A673 (cell line): ENCODE measurements around the gene PAX5. TPM values are rescaled to one million over a fixed set of nuclear protein-coding genes. Genes with fewer than 3 reads are reported as not detected.

Source experiments
- BruUV-seq: library from RNA; stranded (reverse); fragments of 400-500 nt; replicated peaks from 2 replicates; lab custom pipeline; 2021; lab: Mats Ljungman, UMichigan
- CTCF ChIA-PET: fragments of 300-600 bp; sonication (Branson Sonifier 250); formaldehyde crosslinking; loops from one replicate; lab custom pipeline; 2022; ENCODE audit warnings: antibody characterized with exemption; lab: Charles Lee
- POLR2A ChIA-PET: fragments of 300-600 bp; sonication (Branson Sonifier 250); formaldehyde crosslinking; loops from one replicate; lab custom pipeline; 2022; ENCODE audit warnings: antibody characterized with exemption; ENCODE audit not compliant: low non-redundant PET; lab: Charles Lee
- DNase-seq: peaks from one replicate; pipeline ENCODE4 v3.0.0-alpha.2; 2015; ENCODE audit warnings: low spot score
- H3K27ac ChIP-seq: fragments of 200-600 bp; sonication (generic); 2 replicates; pipeline ENCODE4 v1.5.1; 2016; ENCODE audit warnings: mixed run types, low read depth, mild to moderate bottlenecking, mixed read lengths, antibody characterized with exemption, low read length; ENCODE audit not compliant: poor library complexity, severe bottlenecking
- H3K27me3 ChIP-seq: fragments of 200-600 bp; sonication (generic); replicated peaks from 2 replicates; pipeline ENCODE4 v1.6.1; 2017; ENCODE audit warnings: mixed run types, low read depth, mild to moderate bottlenecking, mixed read lengths, antibody characterized with exemption, low read length; ENCODE audit not compliant: insufficient read depth, poor library complexity
- H3K36me3 ChIP-seq: fragments of 200-600 bp; sonication (generic); 2 replicates; pipeline ENCODE4 v1.6.1; 2016; ENCODE audit warnings: mixed run types, mild to moderate bottlenecking, mixed read lengths, antibody characterized with exemption, low read length; ENCODE audit not compliant: insufficient read depth, poor library complexity, severe bottlenecking
- H3K4me1 ChIP-seq: fragments of 200-600 bp; sonication (generic); 2 replicates; pipeline ENCODE4 v1.6.1; 2017; ENCODE audit warnings: mixed run types, mild to moderate bottlenecking, mixed read lengths, antibody characterized with exemption, low read length; ENCODE audit not compliant: insufficient read depth, poor library complexity, severe bottlenecking
- H3K4me3 ChIP-seq: fragments of 200-600 bp; sonication (generic); 2 replicates; pipeline ENCODE4 v1.5.1; 2016; ENCODE audit warnings: low read depth, mixed run types, mild to moderate bottlenecking, mixed read lengths, low read length; ENCODE audit not compliant: poor library complexity, severe bottlenecking
- H3K9me3 ChIP-seq: fragments of 200-600 bp; sonication (generic); 2 replicates; pipeline ENCODE4 v1.6.1; 2016; ENCODE audit warnings: mixed run types, low read depth, mild to moderate bottlenecking, mixed read lengths, antibody characterized with exemption, low read length; ENCODE audit not compliant: poor library complexity, severe bottlenecking
- EZH2 ChIP-seq: fragments of 200-600 bp; sonication (generic); IDR thresholded peaks from 2 replicates; pipeline ENCODE4 v1.6.1; 2017; ENCODE audit warnings: borderline replicate concordance, low read depth, mild to moderate bottlenecking, mixed read lengths, antibody characterized with exemption, low read length; ENCODE audit not compliant: poor library complexity, severe bottlenecking
- intact Hi-C: fragments of 100-400 bp; cut with micrococcal nuclease; formaldehyde crosslinking; loops from one replicate; pipeline ENCODE4 v1.10.0; 2022; ENCODE audit not compliant: unreplicated experiment
- total RNA-seq: library from RNA; stranded (reverse); gene quantifications from 2 replicates; pipeline ENCODE4 v1.2.3, GENCODE V29; 2021
- TF ChIP-seq, protein P1 (sequence below): fragments of 300-800, 200-600 bp; sonication (generic); conservative IDR thresholded peaks from 2 replicates; pipeline ENCODE4 v1.5.1; 2017; ENCODE audit warnings: low read depth, mild to moderate bottlenecking, antibody characterized with exemption, low read length, moderate library complexity, mixed read lengths

Gene PAX5
- total RNA-seq, 1 experiment from 2014 or later = 5.5 TPM

DNA sequence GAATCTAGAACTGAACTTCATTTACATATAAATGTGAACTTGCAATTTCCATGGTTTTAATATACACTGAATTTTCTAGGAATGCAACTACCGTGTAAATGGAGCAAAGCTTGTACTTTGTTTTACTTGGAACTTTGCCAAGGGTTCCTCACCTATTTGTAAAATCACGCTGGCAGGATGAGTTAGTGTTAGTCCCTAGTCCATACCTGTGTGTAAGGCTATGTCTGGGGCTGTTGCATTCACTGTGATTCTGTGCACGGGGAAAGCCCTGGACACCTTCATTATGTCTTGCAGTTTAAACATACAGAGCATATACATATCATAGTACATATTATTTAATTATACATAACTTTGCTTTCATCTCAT is 119.9 kb downstream of the PAX5 start:
- intact Hi-C loops = no loop called here
- H3K36me3 ChIP-seq = no peaks in the 10 kb centered on the region
- H3K4me3 ChIP-seq = no peak overlapping the region
- H3K4me1 ChIP-seq = peaks cover 9% of the 10 kb centered on the region
- H3K27me3 ChIP-seq = no peaks in the 10 kb centered on the region
- DNase-seq = no peak
- TF ChIP-seq, protein P1, sequence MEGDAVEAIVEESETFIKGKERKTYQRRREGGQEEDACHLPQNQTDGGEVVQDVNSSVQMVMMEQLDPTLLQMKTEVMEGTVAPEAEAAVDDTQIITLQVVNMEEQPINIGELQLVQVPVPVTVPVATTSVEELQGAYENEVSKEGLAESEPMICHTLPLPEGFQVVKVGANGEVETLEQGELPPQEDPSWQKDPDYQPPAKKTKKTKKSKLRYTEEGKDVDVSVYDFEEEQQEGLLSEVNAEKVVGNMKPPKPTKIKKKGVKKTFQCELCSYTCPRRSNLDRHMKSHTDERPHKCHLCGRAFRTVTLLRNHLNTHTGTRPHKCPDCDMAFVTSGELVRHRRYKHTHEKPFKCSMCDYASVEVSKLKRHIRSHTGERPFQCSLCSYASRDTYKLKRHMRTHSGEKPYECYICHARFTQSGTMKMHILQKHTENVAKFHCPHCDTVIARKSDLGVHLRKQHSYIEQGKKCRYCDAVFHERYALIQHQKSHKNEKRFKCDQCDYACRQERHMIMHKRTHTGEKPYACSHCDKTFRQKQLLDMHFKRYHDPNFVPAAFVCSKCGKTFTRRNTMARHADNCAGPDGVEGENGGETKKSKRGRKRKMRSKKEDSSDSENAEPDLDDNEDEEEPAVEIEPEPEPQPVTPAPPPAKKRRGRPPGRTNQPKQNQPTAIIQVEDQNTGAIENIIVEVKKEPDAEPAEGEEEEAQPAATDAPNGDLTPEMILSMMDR = no peak
- TF ChIP-seq EZH2 = no peak
- no peak overlapping the region for H3K27ac ChIP-seq
- no peaks in the 10 kb centered on the region for H3K9me3 ChIP-seq
- CTCF ChIA-PET = no interaction called here
- no TSS peak for BruUV-seq
- POLR2A ChIA-PET = no interaction called here

DNA sequence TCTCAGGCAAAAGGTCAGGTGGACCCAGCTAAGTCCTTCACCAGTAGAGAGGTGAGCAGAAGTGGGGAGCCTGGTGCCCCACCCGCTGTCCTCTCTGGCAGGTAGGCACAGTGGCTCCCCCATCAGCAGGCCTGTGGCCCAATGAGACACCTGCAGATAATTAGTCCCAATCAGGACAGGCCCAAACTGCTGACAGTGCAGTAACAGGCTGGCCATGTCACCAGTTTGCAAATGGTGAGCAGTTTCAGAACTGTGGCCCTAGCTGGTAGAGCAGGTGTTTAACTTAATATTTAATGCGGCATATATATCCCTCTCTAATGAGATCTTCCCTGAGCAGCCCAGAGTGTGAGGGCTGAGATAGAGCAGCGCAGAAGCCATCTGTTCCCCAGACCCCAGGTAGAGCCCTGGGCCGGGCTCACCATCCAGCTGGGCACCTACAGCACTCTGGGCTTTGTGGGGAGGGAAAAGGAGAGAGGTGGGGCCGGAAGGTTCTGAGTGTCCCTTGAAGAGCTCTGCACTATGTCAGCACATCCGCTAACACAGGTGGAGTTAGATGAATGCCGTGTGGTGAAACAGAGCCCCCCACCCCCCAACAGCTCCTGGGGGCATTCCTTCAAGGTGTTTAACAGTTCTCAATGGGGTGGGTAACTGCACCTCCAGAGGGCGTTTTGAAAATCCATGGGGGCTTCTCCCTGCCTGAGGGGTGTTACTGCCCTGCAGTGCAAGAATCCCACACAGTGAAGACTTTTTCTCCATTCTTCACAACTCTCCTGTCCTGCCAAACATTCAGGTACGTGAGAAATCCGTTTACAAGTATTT is 120.5 kb downstream of the PAX5 start:
- TF ChIP-seq, protein P1 = peak; percentile 42; the same call in 1 of the 2 replicates
- no peak for TF ChIP-seq EZH2
- Histone ChIP-seq H3K4me1 (peaks cover 9% of the 10 kb centered on the region), H3K9me3 (no peaks in the 10 kb centered on the region), H3K27ac (no peak overlapping the region), H3K36me3 (no peaks in the 10 kb centered on the region), H3K27me3 (no peaks in the 10 kb centered on the region), H3K4me3 (no peak overlapping the region)
- ChIA-PET POLR2A (no interaction called here), CTCF (no interaction called here)
- no TSS peak for BruUV-seq
- intact Hi-C loops = no loop called here
- DNase-seq = no peak

DNA sequence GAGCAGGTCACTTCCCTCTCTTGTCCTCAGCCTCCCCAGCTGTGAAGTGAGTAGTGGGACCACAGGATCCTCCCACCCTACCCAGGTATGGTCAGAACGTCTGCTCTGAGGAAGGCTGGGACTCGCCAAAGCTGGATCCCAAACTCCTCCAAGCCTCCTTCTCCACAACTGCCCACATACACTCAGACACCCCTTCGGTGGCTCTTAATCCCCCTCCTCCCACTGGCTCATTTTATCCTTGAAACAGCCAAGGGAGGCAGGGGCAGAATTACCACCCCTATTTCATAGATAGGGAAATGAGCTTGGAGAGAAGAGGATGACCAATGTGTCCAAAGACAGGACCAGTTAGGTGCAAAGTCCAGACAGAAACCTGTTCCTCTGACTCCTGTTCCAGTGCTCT is 121.4 kb downstream of the PAX5 start:
- no peak for TF ChIP-seq EZH2
- TF ChIP-seq, protein P1 = no peak
- Histone ChIP-seq H3K27ac (no peak overlapping the region), H3K4me1 (peaks cover 9% of the 10 kb centered on the region), H3K9me3 (no peaks in the 10 kb centered on the region), H3K36me3 (no peaks in the 10 kb centered on the region), H3K27me3 (no peaks in the 10 kb centered on the region), H3K4me3 (no peak overlapping the region)
- ChIA-PET CTCF (no interaction called here), POLR2A (no interaction called here)
- DNase-seq = no peak
- intact Hi-C loops = no loop called here
- BruUV-seq = no TSS peak
